ELR (cell line): Measurements from ENCODE around the gene SPIRE1.
"Not testable (repeated sequence)": the region's sequence is repeated elsewhere in the genome, so short reads cannot be mapped to it uniquely, and the experiment has no call there.

Experiments
- DNase-seq: peaks from one replicate; pipeline ENCODE4 v3.0.0-alpha.2; 2015; ENCODE audit warnings: low read depth

Gene SPIRE1

DNA sequence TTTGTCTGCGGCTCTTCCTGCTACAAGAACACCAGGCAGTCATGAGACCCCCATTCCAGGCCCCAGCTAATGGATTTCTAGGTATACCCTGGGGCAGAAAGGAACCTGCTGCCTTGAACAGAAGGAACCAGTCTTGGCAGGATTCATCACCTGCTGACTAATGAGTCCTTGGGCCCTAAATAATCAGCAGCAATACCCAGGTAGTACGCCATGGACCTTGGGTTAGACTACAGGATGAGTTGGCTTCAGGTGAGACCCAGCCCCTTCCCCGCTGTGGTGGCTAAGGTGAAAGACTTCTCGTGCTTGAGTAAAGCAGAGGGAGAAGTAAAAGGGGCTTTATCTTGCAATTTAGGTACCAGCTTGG, 105.0 kb downstream of the SPIRE1 start:
- DNase-seq: no peak

DNA sequence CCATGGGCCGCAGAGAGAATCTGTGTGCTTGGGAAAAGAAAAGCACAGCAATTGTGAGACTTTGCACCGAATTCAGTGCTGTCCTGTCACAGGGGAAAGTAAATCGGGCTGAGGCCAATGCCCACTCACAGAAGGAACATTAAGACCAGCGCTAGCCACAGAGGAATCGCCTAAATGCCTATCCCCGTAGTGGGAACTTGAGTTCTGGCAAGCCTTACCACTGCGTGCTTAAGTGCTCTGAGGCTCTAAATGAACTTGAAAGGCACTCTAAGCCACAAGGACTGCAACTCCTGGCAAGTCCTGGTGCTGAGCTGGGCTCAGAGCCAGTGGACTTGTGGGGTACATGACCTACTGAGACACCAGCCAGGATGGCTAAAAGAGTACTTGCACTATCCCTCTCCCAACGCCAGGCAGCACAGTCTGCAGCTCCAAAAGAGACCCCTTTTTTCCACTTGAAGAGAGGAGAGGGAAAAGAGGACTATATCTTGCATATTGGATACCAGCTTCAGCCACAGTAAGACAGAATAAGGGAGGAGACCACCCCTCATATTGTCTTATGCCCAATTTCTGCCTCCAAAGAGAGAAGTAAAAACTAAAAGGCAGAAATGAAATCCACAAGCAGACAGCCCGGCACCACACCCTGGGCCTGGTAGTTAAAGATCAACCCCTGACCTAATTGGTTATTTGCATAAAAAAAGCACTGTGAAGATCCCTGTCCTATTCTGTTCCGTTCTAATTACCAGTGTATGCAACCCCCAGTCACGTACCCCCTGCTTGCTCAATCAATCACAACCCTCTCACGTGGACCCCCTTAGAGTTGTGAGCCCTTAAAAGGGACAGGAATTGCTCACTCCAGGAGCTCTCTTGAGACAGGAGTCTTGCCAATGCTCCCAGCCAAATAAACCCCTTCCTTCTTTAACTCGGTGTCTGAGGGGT, 105.7 kb downstream of the SPIRE1 start:
- not testable (repeated sequence) for DNase-seq

DNA sequence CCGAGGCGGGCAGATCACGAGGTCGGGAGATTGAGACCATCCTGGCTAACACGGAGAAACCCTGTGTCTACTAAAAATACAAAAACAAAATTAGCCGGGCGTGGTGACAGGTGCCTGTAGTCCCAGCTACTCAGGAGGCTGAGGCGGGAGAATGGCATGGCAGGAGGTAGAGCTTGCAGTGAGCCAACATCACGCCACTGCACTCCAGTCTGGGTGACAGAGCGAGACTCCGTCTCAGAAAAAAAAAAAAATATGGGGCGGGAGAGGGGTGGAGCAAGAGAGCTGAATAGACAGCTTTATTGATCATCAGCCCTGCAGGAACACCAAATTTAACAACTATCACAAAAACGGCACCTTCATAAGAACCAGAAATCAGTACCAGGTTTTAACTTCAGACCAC, 106.4 kb downstream of the SPIRE1 start:
- not testable (repeated sequence) for DNase-seq

DNA sequence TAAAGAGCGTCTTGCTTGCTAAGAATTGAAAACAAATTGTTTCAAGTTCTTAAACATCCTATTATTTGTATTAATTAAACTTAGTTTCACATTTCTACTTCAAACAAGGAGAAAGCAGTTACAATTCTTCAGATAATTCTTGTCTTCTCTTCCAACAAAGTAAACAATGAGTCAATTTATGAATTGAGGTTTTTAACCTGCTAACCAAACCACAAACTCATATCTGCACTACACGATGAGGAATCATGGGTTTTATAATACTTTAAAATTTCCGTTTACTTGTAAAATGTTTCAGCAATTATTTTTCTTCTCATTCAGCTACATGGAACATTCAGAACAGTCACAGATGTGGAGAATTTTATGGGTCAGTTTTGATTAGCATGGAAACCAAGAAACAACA, 114.2 kb downstream of the SPIRE1 start:
- DNase-seq: peak; percentile 42

DNA sequence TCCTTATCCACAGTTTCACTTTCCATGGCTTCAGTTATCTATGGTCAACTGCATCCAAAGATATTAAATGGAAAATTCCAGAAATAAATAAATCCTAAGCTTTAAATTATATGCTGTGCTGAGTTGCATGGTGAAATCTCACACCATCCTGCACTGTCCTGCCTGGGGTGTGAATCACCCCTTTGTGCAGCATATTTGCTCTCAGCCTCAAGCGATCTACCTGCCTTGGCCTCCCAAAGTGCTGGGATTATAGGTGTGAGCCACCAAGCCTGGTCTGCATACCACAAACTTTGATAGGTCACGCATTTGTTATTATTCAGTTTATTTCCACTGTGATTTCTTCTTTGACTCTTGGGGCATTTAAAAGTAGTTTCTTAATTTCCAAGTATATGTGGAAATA, 117.2 kb downstream of the SPIRE1 start:
- DNase-seq: no peak

DNA sequence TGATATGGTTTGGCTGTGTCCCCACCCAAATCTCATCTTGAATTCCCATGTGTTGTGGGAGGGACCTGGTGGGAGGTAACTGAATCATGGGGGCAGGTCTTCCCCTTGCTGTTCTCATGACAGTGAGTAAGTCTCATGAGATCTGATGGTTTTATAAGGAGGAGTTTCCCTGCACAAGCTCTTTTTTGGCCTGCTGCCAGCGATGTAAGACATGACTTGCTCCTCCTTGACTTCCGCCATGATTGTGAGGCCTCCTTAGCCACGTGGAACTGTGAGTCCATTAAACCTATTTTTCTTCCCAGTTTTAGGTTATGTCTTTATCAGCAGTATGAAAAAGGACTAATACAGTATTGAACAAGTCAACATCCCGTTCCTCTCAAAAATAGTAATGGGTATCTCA, 118.7 kb downstream of the SPIRE1 start:
- DNase-seq: peak; percentile 41

DNA sequence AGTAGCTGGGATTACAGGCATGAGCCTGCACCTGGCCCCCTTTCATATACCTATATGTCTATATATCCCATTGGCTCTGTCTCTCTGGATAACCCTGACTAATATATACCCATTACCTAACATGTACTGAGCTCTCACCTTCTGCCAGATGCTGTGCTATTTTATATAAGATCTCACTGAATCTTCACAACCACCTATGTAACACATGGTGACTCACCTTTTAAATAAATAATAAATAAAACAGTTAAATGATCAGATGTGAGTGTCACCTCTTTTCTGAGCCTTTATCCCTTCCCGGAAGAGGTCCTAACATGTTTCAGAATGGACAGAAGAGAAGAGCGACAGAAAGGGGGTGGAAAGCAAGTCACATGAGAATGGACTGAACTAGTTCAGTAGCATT, 123.1 kb downstream of the SPIRE1 start:
- peak; percentile 25 for DNase-seq

DNA sequence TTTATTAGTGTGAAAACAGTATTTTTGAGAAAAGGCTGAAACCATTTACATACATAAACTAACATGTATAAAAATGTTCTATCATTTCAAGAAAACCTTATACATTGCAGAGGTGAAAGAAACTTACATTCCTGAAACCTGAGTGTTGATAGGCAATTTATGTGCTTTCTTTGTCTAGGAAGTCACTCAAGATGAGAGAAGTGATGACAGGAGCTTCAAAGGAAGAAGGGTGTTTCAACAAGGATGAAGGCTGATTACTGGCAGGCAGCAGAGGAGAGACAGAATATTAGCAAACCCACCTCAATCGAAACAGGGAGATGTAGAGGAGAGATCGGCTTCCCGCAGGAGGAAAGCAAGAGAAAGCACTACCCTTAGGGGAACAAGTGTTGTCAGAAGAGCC, 125.2 kb downstream of the SPIRE1 start:
- DNase-seq: no peak

DNA sequence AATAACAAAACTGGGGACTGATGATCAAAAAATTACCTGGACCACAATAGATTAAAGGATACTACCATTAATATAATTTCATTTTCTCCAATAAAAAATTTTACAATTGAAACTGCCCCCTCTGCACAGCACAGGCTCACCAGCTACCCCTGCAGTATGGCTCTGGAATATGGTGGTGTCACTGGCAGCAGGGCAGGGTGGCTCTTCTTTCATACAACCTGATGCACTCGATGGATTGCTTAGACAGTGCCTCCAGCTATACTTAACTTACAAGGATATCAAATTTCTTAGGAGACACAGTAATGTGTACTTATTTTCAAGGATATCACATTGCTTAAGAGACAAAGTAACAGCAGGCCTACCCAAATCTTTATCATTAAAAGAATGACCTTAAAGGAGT, 126.2 kb downstream of the SPIRE1 start:
- no peak for DNase-seq

DNA sequence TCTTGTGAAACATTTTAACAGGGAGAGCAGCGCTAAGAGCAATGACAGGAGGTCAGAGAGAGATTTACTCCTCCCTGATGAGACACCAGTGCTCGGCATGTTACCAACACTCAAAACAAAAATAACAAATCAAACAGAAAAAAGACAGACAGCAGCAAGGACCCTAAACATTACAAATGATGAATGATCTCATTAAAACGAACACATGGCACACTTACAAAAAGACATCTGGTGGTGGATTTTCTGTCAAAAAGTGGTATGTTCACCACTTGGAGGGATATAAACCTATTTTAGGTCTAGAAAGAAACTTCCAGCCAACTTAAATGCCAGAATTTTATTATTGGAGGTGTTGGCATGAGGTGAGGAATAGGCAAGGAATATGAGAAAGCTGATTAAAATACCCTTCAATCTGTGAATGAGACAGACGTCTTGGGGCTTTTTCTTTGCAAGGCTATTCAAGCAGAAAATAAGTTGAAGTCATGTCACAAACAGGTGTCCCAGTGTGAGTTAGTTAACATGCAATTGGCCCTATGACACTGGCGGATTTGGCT, 137.4 kb downstream of the SPIRE1 start:
- DNase-seq: no peak

DNA sequence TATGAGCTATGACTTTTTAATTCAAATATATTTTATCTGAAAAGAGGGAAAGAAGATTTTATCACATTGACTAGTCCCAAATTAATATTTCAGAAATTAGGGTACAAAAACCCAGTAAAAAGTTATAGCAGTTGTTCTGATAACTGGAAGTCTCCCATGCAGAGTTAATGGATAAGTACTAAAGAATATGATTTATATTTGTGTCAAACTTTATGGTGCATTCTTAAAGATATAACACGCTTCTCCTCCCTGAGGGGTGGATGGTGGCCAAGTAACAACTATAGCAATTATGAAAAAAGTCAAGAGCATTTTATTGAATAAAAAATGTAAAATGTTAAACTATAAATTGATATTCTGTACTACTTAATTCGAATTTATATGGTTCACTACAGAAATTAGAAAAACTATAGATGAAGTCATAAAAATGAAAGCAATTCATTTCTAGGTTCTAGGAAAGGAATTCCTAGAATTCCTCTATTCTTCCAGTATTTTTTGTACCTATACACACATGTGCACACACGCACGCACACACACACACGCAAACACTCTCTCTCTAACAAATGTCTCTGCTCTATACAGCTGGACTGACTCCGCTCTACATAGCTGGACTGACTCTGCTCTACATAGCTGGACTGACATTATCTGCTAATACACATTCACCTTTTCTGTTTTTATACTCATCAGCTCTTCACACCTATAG, 138.9 kb downstream of the SPIRE1 start:
- no peak for DNase-seq

DNA sequence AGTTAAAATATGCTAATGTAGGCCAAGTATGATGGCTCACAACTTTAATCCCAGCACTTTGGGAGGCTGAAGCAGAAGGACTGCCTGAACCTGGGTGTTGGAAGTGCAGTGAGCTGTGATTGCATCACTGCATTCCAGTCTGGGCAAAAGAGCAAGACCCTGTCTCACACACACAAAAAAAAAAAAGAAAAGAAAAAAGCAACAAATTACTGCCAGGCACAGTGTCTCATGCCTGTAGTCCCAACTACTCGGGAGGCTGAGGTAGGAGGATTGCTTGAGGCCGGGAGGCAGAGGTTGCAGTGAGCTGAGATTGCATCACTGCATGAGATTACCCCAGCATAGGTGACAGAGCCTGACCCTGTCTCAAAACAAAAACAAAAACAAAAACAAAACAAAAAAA, 139.6 kb downstream of the SPIRE1 start:
- no peak for DNase-seq

DNA sequence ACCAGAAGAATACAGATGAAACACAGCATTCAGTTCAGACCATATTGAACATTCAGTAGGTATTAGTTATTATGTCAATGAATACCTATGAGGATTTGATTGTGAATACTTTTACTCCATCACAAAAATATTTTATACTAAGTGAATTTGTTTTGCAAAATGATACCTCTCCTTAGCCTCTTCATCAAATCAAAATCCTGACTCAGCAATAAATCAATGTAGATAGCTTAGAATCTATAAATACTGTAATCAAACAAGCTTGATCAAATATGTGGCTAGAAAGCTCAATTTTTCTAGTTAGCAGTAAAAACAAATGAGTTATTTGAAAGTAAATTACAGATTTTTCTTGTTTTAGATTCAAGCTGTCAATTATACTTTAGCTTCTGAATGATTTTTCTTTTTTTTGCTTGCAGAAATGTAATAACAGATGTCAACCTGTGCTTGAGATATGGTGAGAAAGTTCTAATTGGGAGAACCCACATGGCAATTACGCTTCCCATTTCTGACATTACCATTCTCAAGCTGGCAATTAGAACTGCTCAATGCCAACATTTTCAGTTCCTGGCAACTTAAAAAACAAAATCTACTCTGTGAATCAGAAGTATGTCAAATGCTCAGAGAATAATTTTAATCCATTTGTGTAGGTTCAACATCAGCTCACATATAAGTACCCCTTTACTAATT, 140.6 kb downstream of the SPIRE1 start:
- DNase-seq: no peak

DNA sequence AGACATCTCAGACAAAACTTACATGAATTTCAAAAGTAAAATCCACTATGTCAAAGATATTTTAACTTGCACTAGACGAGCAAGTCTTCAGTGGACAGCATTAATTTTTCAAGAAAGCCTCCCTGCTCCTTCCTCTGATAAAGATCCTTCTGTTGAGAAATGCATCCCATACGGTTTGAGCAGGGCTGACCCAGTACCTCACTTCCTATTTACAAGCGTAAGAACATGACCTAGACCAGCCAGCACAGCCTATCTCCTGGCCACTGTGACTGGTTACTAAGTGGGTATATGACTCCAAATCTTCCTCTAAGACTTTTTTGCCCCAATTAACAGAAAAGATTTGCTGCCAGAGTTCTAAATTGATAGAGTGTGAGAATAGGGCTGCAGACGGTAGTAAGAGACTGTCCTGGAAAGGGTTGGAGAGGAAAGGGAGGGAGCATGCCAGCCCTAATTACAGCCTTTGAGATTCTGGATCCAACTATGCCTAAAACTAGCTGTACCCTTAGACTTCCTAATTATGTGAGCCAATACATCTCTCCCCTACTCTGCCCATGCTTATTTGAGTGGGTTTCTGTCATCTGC, 141.8 kb downstream of the SPIRE1 start:
- DNase-seq: no peak

DNA sequence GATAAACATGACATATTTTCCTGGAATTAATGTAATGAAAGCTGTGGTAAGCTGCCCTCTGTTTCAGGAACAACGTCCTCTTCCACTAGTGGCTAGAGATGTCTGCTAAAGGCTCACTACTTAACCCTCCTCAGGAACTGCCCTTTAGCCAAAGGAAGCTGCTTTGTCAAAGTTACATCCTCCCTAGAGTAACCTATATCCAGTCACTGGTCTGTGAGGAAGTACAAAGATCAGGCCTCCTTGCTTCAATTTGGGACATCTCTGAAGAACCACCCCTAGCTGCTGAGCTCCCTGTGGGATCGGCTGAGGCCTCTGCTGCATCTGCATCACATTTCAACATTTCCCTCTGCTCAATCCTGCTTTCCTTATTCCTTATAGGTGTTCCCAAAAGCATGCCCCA, 142.4 kb downstream of the SPIRE1 start:
- DNase-seq: no peak

DNA sequence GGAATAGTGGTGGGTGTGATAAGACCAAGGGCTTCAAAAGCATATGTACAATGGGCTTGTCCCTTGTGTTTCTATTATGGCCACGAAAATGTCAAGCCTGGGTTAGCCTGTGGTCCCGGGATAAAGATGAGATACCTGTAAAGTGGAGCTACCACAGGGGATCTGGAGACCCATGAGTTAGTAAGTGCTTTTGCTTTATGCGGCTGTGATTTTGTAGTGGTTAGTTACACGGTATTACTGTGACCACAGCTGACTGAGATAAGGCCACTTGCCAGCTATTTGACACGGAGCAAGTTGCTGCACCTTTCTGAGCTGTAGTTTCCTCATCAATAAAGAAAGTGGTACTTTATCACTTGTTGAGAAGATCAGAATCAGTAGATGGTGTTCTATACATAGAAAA, 150.9 kb downstream of the SPIRE1 start:
- no peak for DNase-seq

DNA sequence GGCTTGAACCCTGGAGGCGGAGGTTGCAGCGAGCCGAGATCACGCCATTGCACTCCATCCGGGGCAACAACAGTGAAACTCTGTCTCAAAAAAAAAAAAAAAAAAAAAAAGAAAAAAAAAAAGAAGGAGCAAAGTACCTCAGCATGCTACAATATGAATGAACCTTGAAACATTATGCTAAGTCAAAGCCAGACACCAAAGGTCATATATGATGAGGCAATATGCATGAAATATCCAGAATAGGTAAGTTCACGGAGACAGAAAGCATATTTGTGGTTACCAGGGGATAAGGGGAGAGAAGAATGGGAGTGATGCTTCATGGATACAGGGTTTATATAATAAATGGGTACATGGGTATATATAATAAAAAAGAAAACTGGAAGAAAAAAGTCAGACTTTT, 156.9 kb downstream of the SPIRE1 start:
- no peak for DNase-seq

DNA sequence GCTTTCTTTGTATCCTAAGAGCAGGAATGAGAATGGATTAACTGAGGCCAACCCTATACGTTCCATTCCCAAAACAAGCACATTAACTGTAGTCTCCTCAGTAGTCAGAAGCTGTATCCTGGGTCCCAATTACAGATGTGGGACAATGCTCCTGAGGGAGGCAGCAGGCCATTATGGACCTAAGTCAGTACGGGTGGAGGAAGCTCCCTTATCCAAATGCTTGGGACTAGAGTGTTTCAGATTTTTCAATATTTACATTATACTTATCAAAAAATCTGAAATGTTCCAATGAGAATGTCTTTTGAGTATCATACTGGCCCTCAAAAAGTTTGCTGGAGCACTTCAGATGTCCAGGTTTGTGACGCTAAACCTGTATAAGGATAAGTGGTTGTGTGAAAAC, 160.1 kb downstream of the SPIRE1 start:
- no peak for DNase-seq

DNA sequence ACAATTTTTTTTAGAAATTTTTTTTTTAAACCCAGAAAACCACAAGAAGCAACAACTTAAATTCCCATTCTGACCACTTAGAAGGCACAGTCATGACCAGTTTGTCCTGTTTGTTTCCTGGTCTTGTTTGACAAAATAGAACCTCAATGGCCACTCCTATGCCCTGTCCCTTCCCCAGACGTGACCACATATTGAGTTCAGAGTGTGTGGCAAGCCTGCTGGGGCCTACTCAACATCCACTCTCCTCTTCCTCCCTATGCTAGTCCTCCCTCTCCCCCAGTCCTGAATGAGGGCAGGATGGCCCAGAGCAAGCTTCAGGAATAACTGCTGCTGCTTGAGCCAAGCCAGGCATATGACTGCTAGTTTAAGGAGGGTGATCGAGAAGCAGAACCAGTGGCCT, 160.6 kb downstream of the SPIRE1 start:
- no peak for DNase-seq

DNA sequence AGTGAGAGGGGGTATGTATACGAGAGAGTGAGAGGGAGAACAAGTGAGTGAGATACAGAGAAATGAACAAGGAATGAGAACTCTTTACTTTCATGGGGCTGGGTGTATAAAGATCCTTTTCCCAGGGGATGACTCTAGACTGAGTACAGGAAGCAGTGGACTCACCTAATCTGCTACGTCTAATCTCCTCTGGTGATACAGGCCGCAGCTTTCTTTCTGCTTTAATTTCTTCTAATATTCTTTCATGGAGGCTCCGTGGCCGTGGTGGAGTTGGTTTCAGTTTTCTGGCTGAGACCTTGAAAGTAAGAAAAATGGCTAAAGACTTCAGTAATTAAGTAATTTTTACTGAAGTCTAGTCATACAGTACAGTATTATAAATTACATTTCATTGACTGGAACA, 165.0 kb downstream of the SPIRE1 start:
- DNase-seq: no peak

DNA sequence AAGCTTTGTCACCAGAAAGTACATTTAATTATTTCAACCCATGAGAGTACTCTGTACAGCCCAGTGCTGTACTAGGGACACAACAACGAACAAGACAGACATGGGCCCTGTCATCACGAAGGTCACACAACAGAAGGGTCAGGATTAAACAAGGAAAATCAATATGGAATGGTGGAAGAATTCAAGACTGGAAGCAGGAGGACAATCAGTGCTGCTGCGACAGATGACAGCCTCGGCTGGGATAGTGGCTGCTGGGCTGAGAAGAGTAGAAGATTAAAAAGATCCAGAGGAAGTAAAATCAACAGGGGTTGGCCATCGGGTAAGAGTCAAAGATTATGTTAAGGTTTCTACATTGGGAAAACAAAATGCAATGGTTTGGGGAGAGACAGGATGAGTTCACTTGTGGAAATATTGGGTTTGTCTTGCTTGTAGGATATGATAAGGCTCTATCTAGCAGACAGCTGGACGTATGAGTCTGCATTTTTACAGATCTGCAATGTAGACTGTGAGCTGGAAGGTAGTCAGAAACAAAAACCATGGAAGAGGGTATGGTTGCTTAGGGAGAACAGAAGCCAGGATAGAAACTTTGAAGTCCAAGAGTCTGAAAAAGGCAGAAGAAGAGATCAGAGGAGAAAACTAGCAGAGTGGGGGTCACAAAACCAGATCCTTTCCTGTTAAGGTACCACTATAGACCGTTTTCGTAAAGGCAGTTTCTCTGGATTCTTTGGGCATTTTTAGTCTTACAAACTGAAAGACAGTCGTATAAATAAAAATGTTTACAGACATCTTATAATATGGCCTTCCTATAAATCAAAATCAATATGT, 166.1 kb downstream of the SPIRE1 start:
- DNase-seq: no peak
